ENCODE results near the gene SEC14L5. TPM values are rescaled to one million over a fixed set of nuclear protein-coding genes. Genes with fewer than 3 reads are reported as not detected.
"Not testable (repeated sequence)": the region's sequence is repeated elsewhere in the genome, so short reads cannot be mapped to it uniquely, and the experiment has no call there.

Gene SEC14L5
- total and polyA plus RNA-seq, 8 donors, result 0.17 to 0.76 (median 0.39) TPM

DNA sequence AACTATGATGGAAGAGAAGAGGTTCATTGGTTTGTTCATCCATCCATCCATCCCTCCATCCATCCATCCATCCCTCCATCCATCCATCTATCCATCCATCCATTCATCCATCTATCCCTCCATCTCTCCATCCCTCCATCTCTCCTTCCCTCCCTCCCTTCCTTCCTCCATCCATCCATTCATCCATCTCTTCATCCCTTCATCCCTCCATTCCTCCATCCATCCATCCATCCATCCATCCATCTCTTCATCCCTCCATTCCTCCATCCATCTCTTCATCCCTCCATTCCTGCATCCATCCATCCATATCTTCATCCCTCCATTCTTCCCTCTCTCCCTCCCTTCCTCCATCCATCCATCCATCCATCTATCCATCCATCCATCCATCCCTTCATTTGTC is 11.2 kb upstream of the SEC14L5 start:
- intact Hi-C loops (cut with DNase I), result no loop called here
- Histone ChIP-seq H3K27me3 (peaks cover 0 to 11% of the 10 kb centered on the region in 2 donors), H3K27ac (no peak overlapping the region), H3K4me1 (peaks cover 27 to 37% of the 10 kb centered on the region in 2 donors), H3K4me3 (no peak overlapping the region), H3K36me3 (no peaks in the 10 kb centered on the region), H3K9me3 (no peaks in the 10 kb centered on the region)
- ATAC-seq (no peak), DNase-seq (no peak)
- TF ChIP-seq, protein P1, sequence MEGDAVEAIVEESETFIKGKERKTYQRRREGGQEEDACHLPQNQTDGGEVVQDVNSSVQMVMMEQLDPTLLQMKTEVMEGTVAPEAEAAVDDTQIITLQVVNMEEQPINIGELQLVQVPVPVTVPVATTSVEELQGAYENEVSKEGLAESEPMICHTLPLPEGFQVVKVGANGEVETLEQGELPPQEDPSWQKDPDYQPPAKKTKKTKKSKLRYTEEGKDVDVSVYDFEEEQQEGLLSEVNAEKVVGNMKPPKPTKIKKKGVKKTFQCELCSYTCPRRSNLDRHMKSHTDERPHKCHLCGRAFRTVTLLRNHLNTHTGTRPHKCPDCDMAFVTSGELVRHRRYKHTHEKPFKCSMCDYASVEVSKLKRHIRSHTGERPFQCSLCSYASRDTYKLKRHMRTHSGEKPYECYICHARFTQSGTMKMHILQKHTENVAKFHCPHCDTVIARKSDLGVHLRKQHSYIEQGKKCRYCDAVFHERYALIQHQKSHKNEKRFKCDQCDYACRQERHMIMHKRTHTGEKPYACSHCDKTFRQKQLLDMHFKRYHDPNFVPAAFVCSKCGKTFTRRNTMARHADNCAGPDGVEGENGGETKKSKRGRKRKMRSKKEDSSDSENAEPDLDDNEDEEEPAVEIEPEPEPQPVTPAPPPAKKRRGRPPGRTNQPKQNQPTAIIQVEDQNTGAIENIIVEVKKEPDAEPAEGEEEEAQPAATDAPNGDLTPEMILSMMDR (IDR thresholded peaks at IDR 0.05), result no peak

DNA sequence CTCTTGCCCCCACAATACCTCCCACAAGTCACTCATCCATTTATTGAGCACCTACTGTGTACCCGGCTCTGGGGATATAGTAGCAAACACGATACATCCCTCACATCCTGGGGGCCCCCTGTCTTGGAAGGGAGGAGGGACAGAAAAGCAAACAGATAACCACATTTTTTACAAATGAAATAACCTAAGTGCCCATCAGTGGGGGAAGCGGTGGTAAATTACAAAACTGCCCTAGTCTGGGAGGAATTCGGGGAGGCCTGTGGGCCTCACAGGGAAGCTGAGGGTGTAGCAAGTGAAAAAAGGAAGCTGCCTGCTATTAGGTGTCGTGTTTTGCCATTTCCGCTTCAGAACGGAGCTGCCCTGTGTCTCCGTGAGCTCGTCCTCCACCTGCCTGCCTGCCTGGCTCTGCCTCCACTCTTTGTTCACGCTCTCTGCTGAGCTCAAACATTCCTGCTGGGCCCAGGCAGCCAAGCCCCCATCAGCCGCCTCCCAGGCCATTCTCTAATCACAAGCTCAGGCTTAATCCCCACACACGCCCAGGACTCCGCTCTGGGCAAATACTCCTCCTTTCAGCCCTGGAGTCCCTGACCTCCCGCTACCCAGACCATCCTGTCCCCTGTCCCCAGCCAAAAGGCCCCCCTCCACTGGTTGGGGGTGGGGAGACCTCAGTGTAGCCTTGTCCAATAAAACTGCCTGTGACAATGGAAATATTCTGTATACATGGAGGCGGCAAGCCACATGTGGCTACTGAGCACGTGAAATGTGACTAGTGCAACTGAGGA is 10.2 kb upstream of the SEC14L5 start:
- Histone ChIP-seq H3K36me3 (no peaks in the 10 kb centered on the region), H3K27ac (peak overlapping the region in 1 of 2 donors; percentile 60), H3K4me1 (peaks cover 24 to 34% of the 10 kb centered on the region in 2 donors), H3K9me3 (no peaks in the 10 kb centered on the region), H3K4me3 (no peak overlapping the region), H3K27me3 (peaks cover 0 to 10% of the 10 kb centered on the region in 2 donors)
- ATAC-seq, result no peak
- intact Hi-C loops (cut with DNase I), result no loop called here
- peak in 1 of 4 donors; percentile 45 for DNase-seq
- TF ChIP-seq, protein P1 (IDR thresholded peaks at IDR 0.05), result no peak

DNA sequence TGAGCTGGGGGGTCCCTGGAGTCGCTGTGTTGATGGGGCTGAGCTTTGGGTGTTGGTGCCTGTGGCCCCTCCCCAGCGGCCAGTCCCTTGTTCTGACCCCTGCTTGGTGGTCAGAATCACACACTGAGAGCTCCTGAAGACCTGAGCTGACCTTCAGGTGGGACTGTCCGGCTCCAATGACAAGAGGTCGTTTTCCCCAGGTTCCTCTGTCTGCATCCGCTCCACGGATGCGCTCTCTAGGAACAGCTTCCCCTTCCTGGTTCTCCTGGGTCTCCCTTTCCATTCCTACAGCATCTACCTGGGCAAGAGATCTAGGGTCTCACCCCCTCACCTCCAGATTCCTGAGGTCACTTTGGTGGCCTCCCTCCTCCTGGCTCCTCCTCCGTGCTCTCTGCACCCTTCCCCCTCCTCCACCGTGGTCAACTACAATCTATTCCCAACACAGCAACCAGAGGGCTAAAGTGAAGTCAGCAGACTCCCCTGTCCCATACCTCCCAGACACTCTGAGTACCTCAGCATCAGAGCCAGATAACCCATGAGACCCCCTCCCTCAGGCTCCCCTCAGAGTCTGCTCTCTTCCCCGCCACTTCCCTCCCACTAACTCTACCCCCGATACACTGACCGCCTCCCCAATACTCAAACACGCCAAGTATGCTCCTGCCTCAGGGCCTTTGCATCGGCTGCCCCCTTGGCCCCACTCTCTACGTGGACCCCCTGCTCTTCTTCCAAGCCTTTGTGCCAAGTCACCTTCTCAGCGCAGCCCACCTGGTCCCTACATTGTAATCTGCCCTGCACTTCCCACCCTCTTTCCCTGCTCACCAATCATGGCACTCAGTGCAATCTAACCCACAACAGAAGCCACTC is 9.0 kb upstream of the SEC14L5 start:
- intact Hi-C loops (cut with DNase I), result no loop called here
- Histone ChIP-seq H3K9me3 (no peaks in the 10 kb centered on the region), H3K4me1 (peaks cover 12 to 24% of the 10 kb centered on the region in 2 donors), H3K4me3 (no peak overlapping the region), H3K27me3 (peaks cover 0 to 5% of the 10 kb centered on the region in 2 donors), H3K36me3 (no peaks in the 10 kb centered on the region), H3K27ac (no peak overlapping the region)
- TF ChIP-seq, protein P1 (IDR thresholded peaks at IDR 0.05), result no peak
- DNase-seq (peak in 1 of 4 donors; percentile 27), ATAC-seq (no peak)

DNA sequence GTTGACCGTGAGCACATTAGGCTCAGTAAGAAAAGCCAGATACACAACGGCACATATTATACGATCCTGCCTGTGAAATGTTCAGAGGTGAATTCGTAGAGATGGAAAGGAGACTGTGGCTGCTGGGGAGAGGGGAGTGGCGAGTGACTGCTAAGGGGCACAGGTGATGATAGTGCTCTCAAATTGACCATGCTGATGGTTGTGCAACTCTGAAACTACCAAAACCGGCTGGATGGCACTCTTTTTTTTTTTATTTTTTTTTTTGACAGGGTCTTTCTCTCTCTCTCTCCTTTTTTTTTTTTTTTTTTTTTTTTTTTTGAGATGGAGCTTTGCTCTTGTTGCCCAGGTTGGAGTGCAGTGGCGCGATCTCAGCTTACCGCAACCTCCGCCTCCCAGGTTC is 8.1 kb upstream of the SEC14L5 start:
- Histone ChIP-seq H3K4me3 (no peak overlapping the region), H3K4me1 (peaks cover 5 to 16% of the 10 kb centered on the region in 2 donors), H3K9me3 (no peaks in the 10 kb centered on the region), H3K27ac (no peak overlapping the region), H3K27me3 (peaks cover 0 to 5% of the 10 kb centered on the region in 2 donors), H3K36me3 (no peaks in the 10 kb centered on the region)
- intact Hi-C loops (cut with DNase I), result no loop called here
- DNase-seq (peak in 1 of 4 donors; percentile 19), ATAC-seq (no peak)
- TF ChIP-seq, protein P1 (IDR thresholded peaks at IDR 0.05), result no peak

DNA sequence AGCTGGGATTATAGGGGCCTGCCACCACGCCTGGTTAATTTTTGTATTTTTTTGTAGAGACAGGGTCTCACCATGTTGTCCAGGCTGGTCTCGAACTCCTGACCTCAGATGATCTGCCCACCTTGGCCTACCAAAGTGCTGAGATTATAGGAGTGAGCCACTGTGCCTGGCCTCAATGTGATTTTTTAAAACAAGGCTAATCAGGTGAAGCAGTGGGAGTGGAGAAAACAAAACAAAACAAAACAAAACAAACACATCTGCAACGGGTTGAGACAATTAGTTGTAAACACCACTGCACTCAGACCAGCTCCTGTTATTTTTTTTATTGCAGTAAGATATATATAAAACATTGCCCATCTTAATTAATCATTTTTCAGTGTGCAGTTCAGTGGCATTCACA is 6.5 kb upstream of the SEC14L5 start:
- H3K9me3 ChIP-seq; H3K36me3 ChIP-seq; H3K4me3 ChIP-seq; DNase-seq; H3K27ac ChIP-seq; ATAC-seq; H3K27me3 ChIP-seq; intact Hi-C loops (cut with DNase I): not testable (repeated sequence)
- peaks cover 0 to 11% of the 10 kb centered on the region in 2 donors for H3K4me1 ChIP-seq
